K562 (cell line): ENCODE data around the gene CAPN2. TPM values are rescaled to one million over a fixed set of nuclear protein-coding genes. Genes with fewer than 3 reads are reported as not detected.
A peak's percentile ranks its signal among the peaks of the same experiment; 100 is the strongest.

ENCODE experiments used
- AFF1 ChIP-seq, 2 experiments: fragments of 450-650 bp; IDR thresholded peaks; 2 replicates each; pipeline ENCODE4 v1.6.1; 2018; ENCODE audit warnings: mild to moderate bottlenecking in 2 of 2, low read depth in 1 of 2; ENCODE audit not compliant: partially characterized antibody in 2 of 2
- CBX1 ChIP-seq: sonication (generic); IDR thresholded peaks from 2 replicates; pipeline ENCODE4 v1.6.1; 2016; ENCODE audit warnings: antibody characterized with exemption, low read depth, mild to moderate bottlenecking
- ZNF318 ChIP-seq, 2 experiments: fragments of 450-650 bp; IDR thresholded peaks; 2 replicates each; pipeline ENCODE4 v1.6.1; 2016; ENCODE audit warnings: mild to moderate bottlenecking in 2 of 2, borderline replicate concordance in 1 of 2, low read depth in 1 of 2, moderate library complexity in 1 of 2
- polyA plus RNA-seq, 8 experiments: library from polyadenylated mRNA; depleted of rRNA in 4 of 8; stranded (reverse) in 5 of 8; unstranded in 3 of 8; fragments of >200 nt; fragmentation: Nextera tagmentation in 2 of 8; fragmentation: Illumina TruSeq in 1 of 8; extraction: Ambion mirVana in 2 of 8; extraction: Trizol in 1 of 8; gene quantifications; 2 replicates each; pipeline versions ENCODE4 v1.2.1 to v1.2.3, GENCODE V29; 2011 to 2014; ENCODE audit warnings: inconsistent platforms in 1 of 8, missing spikeins in 1 of 8
- total RNA-seq, 7 experiments: library from RNA; depleted of rRNA in 6 of 7; stranded (reverse); fragments of >200 nt in 6 of 7; fragmentation: Illumina TruSeq in 2 of 7; extraction: Trizol in 2 of 7; gene quantifications; 2 replicates each; pipeline versions ENCODE4 v1.2.1 to v1.2.3, GENCODE V29; 2011 to 2021; ENCODE audit warnings: low replicate concordance in 1 of 7

Gene CAPN2
- total and polyA plus RNA-seq, 9 of the 15 experiments (the other 6 are each of a cell fraction or from before 2014, with no cell fraction given), result 24.6 to 157 (median 101) TPM

- TF ChIP-seq ZNF318 (IDR thresholded peaks at IDR 0.05; ENCODE audit: borderline replicate concordance in 1 of 2, low read depth in 1 of 2), result peak in 1 of 2 experiments; percentile 98; a peak in 1 of 4 replicates
- no peak for TF ChIP-seq CBX1
- peak in 1 of 2 experiments; percentile 8 for TF ChIP-seq AFF1 (IDR thresholded peaks at IDR 0.05; ENCODE audit: low read depth in 1 of 2, partially characterized antibody in 2 of 2)
These were observed 107.6 kb downstream of the CAPN2 start (continued) for GRCh38 chr1:223819730-223820514.
